IPS DF 4.7 (cell line): ENCODE results near the gene KRT82.
"Not testable (repeated sequence)": the region's sequence is repeated elsewhere in the genome, so short reads cannot be mapped to it uniquely, and the experiment has no call there.

Experiments used
- DNase-seq: peaks from one replicate; pipeline ENCODE4 v3.0.0-alpha.2; 2013; ENCODE audit warnings: low spot score; ENCODE audit errors: extremely low read depth

The KRT82 gene

DNA sequence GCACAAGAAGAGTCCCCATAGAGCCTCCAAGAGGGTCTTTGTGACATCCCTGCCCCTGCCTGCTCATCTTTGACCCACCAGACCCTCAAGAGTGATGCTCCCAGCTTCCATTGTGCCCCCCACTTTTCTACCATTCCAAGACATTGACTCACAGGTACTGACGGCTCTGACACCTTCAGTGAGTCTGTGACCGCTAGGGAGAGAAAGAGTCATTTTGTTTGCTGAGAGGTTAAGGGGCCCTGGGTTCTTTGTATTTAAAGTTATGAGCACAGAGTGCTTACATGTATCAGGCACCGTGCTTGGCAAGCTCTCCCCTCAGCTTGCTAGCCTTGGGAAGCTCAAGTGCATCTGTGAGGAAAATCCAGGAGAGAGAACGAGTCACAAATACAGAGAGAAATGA, 7.1 kb upstream of the KRT82 start:
- no peak for DNase-seq

DNA sequence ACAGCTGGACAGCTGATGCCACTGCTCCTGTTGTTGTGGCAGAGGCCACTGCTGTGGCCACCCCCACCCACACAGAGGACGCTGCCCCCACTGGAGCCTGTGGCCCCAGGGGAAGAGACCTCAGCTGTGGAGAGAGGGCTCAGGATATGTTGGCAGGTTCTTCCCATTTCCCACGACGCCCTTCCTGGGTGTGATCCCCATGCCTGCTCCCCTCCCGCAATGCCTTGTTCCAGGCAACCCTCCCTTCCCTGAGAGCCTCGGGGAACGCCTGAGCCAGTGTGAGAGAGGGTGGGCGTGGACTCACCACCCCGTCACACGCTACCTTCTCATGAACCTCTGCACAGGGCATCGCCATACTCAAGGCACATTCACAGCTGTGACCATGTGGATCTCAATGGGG, 5.7 kb upstream of the KRT82 start:
- no peak for DNase-seq

DNA sequence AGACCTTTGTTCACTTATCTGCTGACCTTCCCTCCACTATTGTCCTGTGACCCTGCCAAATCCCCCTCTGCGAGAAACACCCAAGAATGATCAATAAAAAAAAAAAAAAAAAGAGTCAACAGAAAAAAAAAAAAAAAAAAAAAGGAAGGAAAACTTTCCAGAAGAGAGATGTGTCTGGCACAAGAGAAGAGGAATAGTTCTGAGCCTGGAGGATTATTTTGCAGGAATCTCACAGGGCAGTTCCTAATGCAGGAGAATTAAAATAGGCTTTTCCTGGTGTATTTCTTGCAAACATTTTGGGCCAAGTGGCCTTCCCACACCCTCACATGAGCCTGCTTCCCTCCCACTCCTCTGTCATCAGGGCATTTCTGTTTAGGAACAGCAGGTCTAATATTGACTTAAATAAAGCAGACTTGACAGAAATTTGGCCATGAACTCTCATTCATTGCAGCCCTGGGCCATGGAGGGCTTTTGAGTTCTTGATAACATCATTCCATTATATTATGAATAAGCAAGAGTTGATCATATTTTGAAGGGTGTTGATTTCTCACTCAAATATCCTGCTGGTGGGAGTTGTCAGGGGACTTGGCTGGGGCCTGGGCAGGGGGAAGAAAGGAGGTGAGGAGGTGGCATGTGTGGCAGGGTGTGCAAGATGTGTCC, 4.6 kb upstream of the KRT82 start:
- DNase-seq = not testable (repeated sequence)

DNA sequence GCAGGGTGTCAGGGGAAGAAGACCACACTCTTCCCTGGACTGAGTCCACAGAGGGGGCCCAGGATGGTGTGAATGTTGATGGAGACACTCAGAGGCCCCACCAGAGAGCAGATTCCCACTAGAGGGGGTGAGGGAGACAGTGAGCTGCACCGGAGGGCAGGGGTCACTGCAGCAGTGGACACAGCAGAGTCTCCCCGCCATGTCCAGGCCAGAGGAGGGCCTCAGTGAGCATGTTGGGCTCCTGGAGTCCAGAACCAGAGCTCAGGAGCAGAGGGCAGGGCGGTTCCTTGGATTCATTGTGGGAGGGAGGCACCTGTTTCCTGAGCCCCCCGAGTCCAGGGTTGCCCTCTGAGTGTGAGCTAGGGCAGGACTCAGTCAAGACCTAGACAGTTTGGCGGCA, 1.8 kb upstream of the KRT82 start:
- no peak for DNase-seq

DNA sequence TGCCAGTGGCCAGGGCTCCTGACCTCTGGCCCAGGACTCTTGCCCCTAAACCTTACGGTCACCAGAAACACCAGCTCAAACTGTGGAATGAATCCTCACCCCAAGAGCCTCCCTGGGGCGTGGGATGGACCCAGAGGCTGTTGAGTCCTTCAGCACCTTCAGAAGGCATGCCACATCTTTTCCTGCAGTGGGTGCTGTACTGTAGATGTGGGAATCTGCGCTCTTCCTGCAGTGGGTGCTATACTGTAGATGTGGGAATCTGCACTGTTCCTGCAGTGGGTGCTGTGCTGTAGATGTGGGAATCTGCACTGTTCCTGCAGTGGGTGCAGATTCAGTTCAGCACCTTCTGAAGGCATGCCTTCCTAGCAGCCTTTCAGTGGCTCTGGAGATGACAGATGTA, 1.2 kb downstream of the KRT82 start:
- no peak for DNase-seq

DNA sequence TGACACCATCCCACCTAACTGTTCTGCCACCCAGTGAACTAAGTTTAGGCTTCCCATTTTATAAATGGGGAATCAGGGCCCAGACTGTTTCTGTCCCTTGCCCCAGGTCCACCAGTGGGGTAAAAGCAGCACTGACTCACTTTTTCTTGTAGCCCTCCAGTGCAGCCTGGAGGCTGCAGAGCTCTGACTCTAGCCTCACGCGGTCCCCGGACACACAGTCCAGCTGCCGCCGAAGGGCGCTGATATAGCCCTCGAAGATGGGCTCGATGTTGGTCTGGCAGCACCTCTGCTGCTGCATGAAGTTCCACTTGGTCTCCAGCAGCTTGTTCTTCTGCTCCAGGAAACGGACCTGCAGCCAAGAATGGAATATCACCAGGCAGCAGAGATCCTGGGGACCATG, 2.6 kb downstream of the KRT82 start:
- no peak for DNase-seq

DNA sequence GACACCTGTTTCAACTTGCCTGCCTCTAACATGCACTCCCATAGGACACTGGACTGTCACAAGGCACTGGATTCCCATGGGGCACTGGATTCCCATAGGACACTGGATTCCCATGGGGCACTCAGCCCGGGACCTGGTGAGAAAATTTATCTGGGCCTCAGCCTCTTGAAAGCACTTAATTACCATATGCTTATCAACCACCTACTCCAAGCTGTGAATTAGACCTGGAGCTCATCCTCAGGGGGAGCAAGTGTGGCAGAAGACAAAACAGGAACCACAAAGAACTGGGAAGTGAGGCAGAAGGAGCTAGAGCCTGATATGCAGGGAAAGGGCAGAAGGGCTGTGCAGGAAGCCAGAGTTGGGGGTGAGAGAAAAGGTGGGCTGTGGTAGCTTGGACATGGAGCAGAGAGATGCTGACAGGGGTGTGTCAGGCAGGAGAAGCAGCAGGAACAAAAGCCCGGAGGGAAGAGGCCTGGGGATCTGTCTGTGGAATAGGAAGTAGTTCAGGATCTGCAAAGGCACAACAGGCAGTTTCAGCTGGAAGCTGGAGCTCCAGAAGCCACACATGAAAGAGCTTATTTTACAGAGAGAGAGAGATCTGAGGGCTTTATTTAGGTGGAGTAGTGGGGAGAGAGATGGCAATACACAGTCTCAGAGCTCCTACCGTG, 3.1 kb downstream of the KRT82 start:
- DNase-seq = no peak

DNA sequence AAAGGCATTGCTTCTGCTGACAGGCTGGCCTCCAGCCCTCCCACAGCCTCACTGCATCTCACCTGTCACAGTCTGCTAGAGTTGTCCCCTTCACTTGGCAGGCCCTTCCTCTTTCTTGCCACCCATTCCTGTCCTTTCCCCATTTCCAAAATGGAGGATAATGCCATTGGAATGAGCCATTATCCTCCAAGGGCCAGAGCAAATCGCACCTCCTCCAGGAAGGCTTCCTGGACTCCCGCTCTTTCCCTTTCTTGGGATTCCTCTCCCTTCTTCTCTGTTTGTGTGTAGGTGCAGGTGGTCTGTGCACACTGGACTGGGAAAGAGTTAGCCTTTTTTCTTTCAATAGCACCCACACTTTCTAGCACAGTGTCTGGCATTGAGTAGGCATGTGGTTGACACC, 3.8 kb downstream of the KRT82 start:
- DNase-seq = no peak

DNA sequence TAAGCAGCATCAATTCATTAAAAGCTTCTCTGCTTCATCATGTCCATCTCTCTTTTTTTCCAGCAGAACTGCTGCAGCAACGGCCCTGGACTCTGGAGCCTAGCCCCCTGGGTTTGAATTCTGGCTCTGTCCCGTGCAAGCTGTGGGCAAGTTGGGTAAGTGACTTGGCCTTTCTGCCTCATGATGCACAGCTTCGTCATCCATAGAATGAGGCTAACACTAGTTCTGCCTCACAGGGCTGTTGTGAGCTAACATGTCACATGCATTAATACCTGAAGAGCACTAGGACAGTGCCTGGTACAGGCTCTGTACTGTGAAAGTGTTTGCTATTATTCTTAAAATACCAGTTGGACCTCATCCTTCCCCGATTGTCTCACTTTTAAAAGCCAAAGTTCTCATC, 4.2 kb downstream of the KRT82 start:
- no peak for DNase-seq

DNA sequence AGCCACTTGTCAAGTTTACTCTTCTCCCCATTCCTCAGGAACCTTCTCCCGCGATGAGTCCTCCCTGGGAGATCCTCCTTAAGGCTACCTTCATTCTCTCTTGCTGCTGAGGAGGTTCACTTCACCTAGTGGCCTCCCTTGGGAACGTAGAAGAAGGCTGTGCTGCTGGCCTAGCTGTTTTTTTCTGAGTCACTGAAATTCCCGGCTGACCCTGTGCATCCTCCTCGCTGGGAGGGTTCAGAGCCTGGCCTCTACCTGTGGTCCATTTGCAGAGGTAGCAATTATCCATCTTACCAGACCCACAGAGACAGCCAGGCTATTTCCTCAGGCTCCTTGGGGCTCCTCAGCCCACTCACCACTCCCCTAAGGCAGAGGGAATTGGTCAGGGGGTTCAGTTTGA, 4.6 kb downstream of the KRT82 start:
- no peak for DNase-seq

DNA sequence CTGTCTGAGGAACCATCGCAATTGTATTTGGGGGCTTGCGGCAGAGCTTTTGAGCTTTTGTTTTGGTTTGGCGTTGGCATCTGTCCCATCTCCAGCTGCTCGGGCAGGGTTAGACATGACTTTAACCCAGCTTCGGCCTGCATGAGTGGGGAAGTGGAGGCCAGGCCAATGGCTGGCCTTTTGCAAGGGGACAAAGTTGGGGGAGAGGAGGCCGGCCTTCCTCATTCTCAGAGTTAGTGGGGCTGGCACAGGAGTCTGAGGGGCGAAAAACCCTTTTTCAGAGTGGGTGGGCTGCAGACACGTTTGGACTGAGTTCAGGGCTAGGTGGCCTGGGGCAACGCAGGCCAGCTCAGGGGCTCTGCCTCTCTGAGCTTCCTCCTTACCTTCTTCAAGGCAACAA, 5.2 kb downstream of the KRT82 start:
- DNase-seq = no peak

DNA sequence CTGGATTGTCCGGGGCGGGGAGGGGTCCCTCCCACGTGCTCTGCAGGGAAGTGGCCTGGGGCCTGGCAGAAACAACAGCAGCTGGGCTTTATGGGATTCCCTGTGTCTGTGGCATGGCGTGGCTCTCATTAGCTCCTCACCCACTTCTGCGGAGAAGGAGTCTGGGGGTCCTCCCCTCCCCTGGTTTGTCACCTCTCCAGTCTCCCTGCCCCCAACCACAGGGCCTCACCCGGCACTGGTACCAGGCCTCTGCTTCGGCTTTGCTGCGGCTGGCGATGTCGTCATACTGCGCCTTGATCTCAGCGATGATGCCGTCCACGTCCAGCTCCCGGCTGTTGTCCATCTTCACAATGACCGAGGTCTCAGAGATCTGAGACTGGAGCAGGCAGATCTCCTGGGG, 6.4 kb downstream of the KRT82 start:
- DNase-seq = no peak

DNA sequence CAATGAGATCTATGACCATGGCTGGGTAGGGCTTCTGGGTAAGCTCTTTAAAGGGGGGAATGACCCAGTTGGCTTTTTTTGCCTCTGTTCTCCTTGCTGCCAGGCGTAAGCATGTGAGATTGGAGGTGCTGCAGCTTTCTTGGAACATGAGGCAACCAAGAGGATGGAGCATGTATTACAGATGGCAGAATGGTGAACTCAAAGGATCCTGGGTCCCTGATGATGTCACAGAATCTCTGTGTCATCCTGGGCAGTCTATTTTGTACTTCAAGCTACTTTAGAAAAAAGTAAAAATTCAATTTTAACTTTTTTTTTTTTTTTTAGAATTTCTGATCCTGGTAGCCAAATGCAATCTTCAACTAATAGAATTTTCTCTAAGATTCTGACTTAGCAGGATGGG, 8.0 kb downstream of the KRT82 start:
- no peak for DNase-seq

DNA sequence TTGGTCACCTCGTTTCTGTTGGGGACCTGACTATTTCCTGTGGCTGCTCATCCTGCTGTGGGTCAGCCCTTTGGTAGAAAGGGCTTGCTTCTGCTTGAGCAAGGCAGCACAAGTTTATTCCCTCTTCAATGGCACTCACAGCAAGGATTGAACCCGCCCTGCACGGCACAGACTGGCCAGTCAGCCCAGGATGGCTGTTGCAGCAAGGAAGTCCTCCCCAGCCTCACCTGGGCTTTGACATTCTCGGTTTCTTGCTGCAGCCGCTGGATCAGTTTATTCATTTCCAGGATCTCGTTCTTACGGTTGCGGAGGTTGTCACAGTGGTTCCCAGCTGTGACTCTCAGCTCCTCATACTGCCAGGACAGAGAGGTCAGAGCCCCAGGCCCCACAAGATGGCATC, 9.5 kb downstream of the KRT82 start:
- no peak for DNase-seq

DNA sequence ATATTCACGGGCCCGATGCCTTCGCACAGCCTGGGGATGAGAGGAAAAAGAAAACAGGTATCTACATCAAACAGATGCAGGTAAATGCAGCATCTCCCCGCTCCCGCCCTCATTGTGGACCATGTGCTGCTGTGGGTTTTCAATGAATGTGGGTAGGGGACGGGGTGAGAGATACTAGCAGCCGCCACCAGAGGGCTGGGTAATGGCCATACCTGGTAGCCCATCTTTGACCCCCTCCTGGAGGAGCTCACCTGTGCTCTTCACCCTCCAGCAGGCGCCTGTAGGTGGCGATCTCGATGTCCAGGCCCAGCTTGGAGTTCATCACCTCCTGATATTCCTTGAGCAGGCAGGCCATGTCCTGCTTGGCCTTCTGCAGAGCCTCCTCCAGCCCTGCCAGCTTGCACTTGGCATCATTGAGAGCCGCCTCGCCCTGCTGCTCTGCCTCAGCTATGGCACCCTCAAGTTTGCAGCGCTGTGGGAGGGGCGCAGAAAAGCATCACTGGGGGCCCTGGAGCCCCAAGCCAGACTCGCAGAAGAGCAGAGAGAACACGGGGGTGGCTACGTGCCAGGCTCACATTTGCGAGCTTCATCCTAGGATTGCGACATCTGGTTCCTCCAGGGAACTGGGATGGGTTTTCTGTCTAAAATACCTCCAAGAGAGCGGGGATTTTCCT, 10.2 kb downstream of the KRT82 start:
- DNase-seq = peak; percentile 91

DNA sequence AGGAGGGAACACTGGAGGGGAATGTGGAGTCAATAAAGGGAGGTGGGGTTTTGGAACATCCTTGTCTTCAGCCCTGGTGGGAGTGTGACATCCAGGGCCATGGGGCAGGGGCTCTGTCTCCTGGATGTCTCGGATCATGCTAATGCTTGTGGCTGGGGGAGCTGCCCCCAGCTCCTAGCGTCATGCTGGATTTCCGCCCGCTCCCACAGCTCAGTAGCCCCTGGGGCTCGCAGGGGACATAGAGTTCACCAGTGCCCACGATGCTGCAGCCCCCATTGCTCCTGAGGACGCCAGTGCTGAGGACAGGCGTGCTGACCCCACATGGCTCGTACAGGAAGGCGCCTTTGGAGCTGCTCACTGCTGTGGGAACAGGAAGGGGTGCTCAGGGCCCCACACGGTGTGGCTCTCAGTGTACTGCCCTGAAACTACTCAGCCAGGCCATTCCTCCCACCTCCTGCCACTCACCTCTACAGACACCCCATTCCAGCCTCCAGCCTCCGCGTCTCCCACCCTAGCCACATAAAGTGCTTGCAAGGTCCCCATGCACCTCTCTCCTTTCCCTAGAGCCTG, 11.2 kb downstream of the KRT82 start:
- DNase-seq = no peak

DNA sequence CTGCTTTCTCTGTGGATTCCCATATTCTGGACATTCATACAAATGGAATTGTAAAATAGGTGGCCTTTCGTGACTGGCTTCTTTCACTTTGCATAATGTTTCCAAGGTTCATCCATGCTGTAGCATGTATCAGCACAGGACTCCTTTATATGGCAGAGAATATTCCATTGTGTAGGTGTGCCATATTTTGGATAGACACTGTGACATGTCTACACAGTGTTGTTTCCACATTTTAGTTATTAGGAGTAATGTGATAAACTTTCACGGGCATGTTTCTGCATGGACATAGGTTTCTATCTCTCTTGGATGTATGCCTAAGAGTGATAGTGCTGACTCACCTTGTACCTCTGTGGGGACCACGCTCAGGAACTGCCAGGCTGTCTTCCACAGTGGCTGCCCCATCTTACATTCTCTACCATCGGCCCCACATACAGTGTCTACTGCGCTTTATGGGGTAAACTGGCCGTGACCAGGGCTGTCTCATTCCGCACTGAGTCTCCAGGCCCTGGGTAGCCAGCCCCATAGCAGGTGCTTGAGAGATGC, 13.6 kb downstream of the KRT82 start:
- no peak for DNase-seq

DNA sequence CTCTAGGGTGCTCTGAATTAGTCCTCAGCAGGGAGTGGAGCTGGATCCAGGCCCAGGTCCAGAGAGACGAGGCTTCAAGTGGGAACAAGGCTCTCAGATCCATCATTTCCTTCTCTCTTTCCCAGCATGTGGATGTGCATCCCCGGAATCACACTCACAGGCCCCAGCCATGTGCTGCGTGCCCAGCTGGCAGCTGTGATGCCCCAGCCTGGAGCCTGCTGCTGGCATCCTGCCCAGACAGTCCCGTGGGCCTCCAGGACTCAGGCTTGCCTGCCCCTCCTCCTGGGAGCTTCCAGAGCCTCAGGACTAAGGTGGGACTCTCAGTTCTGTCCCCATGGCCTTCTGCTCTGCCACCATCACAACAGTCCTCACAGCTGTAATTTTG, 14.5 kb downstream of the KRT82 start:
- no peak for DNase-seq

DNA sequence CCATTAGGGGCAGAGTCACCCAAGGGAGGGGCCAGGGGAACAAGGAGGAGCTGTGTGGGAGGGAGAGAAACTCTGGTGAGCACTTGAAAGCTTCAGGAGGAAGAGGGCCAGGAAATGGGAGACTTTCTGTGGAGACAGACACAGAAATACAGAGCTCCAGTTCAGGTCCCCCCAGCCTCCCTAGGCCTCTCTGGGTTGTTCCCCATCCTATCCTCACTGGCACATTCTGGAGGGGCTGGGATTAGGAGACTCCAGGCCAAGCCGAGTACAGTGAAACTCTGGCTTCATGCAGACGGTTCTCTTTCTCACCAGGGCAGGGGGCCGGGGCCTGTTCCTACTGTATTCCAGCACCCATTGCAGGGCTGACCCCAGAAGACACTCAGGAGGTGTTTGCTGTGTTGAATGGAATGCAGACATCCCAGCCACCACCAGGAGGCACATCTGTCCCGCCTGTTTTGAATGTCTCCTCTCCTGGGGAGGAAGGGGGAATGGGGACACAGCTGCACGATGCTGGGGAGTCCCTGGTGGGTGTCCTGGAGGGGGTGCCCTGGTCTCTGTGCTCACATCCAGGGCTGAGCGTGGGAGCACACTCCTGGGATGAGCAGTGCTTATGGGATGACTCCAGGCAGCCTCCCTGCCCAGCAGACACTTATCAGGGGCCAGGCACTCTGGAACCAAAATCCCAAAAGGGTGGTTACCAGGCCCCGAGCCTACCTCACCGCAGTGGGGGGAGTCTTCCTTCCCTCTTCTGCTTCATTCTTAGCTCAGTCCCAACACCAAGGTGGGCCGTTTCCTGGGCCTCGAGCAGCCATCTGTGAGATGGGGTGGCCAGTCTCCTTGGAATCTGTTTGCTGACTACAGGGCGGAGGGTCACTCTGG, 15.2 kb downstream of the KRT82 start:
- DNase-seq = peak; percentile 49

DNA sequence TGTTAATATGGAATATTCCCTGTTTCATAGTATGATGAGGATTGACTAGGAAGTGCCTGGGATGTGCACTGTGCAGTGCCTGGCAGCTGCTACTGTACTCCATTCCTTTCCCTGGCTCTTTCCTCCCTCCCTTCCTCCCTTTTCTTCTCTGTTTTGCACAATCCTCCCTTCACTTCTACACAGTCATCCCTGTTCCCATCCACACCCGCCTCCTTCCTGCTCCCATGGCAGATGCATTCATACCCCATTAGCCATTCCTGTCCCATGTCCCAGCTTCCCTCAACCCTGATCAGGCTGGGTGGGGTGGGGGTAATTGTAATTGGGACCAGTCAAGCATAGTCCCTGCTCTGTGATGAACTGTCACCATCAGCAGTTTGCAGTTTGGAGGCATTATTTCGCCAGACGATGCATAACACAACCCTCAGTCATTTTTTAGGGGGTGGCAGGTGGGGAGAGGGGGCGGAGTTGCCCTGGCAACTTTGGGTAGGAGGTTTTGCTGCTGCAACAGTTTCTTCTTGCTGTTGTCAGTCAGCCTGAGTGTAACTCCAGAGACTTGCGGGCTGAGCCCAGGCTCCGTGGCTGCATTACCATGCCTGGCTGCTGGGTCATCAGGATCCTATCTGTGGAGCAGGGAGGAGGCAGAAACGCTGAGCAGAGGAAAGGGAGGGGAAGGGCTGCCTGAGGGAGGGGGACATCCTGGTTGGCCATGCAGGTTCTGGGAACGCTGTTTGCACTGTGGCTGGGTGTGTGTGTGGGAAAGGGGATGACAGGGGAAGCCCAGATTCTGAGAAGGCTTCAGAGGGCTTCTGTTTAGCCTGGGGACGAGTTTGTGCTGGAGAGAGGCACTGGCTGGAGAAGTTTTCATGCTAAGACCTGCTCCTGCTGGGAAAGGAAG, 16.6 kb downstream of the KRT82 start:
- DNase-seq = no peak
